Cardiac muscle cell (in vitro differentiated cells and primary cell): Measurements from ENCODE around the gene ADK. TPM values are rescaled to one million over a fixed set of nuclear protein-coding genes. Genes with fewer than 3 reads are reported as not detected.

Experiments
- DNase-seq, 2 donors: peaks; one replicate each; pipeline versions ENCODE4 v3.0.0 to v3.0.0-alpha.2; 2010 to 2017; ENCODE audit warnings: low read depth in 1 of 2, low spot score in 1 of 2
- H3K27ac ChIP-seq: fragments of 200-600 bp; sonication (generic); 2 replicates; pipeline ENCODE4 v1.5.1; 2016
- H3K27me3 ChIP-seq: fragments of 200-600 bp; sonication (generic); 2 replicates; pipeline ENCODE4 v1.6.0; 2016; ENCODE audit warnings: control low read depth
- H3K36me3 ChIP-seq: fragments of 200-600 bp; sonication (generic); 2 replicates; pipeline ENCODE4 v1.5.1; 2016; ENCODE audit warnings: control low read depth
- H3K4me1 ChIP-seq: fragments of 200-600 bp; sonication (generic); 2 replicates; pipeline ENCODE4 v1.8.1; 2017; ENCODE audit warnings: low read depth, mild to moderate bottlenecking, mixed run types
- H3K4me3 ChIP-seq: fragments of 200-600 bp; sonication (generic); 2 replicates; pipeline ENCODE4 v1.5.1; 2016; ENCODE audit warnings: mild to moderate bottlenecking
- H3K9me3 ChIP-seq: fragments of 200-600 bp; sonication (generic); 2 replicates; pipeline ENCODE4 v1.5.1; 2017; ENCODE audit warnings: low read depth, mild to moderate bottlenecking, control low read depth
- polyA plus RNA-seq: library from polyadenylated mRNA; unstranded; fragments of >200 nt; fragmentation: Nextera tagmentation; extraction: Ambion mirVana; gene quantifications from 2 replicates; pipeline ENCODE4 v1.2.1, GENCODE V29; 2016
- total RNA-seq: library from RNA; depleted of rRNA; stranded (reverse); fragments of >200 nt; gene quantifications from 2 replicates; pipeline ENCODE4 v1.2.3, GENCODE V29; 2016
- TF ChIP-seq, protein P1 (sequence below): IDR thresholded peaks from 2 replicates; pipeline ENCODE4 v1.5.1; 2012; ENCODE audit warnings: low read depth, mild to moderate bottlenecking, low read length

Gene ADK
- total and polyA plus RNA-seq, 2 experiments from 2014 or later, result 24.8 to 57.4 TPM

DNA sequence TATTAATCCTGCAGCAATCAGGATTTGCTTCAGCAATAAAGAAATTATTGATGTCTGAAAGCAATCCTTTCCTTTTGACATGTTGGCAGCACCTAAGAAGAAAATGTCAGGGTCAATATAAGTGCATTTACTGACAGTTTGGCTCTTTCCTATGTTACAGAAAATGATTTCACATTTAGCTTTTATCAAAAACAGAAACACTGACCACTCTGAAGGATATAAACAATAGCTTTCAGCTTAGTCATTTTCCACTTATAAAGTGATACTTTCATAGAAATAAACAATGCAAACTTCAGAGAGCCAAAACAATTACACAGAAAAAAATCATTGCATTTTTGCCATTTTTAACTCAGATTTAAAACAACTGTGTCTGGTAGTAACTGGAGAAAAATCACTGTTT is 349.8 kb downstream of the ADK start:
- Histone ChIP-seq H3K27ac (no peak overlapping the region), H3K36me3 (no peaks in the 10 kb centered on the region), H3K4me3 (no peak overlapping the region), H3K27me3 (no peaks in the 10 kb centered on the region), H3K4me1 (no peaks in the 10 kb centered on the region), H3K9me3 (no peaks in the 10 kb centered on the region)
- DNase-seq, result peak in 1 of 2 donors; percentile 21
- TF ChIP-seq, protein P1, sequence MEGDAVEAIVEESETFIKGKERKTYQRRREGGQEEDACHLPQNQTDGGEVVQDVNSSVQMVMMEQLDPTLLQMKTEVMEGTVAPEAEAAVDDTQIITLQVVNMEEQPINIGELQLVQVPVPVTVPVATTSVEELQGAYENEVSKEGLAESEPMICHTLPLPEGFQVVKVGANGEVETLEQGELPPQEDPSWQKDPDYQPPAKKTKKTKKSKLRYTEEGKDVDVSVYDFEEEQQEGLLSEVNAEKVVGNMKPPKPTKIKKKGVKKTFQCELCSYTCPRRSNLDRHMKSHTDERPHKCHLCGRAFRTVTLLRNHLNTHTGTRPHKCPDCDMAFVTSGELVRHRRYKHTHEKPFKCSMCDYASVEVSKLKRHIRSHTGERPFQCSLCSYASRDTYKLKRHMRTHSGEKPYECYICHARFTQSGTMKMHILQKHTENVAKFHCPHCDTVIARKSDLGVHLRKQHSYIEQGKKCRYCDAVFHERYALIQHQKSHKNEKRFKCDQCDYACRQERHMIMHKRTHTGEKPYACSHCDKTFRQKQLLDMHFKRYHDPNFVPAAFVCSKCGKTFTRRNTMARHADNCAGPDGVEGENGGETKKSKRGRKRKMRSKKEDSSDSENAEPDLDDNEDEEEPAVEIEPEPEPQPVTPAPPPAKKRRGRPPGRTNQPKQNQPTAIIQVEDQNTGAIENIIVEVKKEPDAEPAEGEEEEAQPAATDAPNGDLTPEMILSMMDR, result no peak

- H3K4me3 ChIP-seq, result no peak overlapping the region
- H3K36me3 ChIP-seq, result no peaks in the 10 kb centered on the region
- DNase-seq, result peak in 1 of 2 donors; percentile 68
- H3K4me1 ChIP-seq, result no peaks in the 10 kb centered on the region
- H3K27ac ChIP-seq, result no peak overlapping the region
- H3K27me3 ChIP-seq, result no peaks in the 10 kb centered on the region
- TF ChIP-seq, protein P1, result no peak
- no peaks in the 10 kb centered on the region for H3K9me3 ChIP-seq
Measured at GRCh38 chr10:74502963-74503608, 352.1 kb downstream of the ADK start.

DNA sequence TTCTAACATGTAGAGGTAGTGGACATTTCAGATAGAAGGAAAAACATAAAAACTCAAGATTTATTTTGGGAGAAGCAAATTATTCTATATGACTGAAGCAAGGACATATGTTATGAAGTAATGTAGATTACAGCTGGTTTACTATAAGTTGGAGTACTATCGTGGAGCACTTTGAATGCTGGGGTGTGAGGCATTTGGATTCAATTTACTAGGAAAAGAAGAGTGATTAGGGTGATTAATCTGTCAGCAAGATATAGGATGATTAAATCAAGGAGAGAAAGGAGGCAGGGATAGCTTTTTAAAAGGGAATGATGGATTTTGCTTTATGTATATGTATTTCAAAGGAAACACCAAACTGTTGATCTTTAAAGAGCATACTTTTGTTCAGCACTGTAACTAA is 356.9 kb downstream of the ADK start:
- Histone ChIP-seq H3K27me3 (no peaks in the 10 kb centered on the region), H3K4me3 (no peak overlapping the region), H3K9me3 (no peaks in the 10 kb centered on the region), H3K36me3 (no peaks in the 10 kb centered on the region), H3K27ac (no peak overlapping the region), H3K4me1 (no peaks in the 10 kb centered on the region)
- TF ChIP-seq, protein P1, result no peak
- no peak for DNase-seq

DNA sequence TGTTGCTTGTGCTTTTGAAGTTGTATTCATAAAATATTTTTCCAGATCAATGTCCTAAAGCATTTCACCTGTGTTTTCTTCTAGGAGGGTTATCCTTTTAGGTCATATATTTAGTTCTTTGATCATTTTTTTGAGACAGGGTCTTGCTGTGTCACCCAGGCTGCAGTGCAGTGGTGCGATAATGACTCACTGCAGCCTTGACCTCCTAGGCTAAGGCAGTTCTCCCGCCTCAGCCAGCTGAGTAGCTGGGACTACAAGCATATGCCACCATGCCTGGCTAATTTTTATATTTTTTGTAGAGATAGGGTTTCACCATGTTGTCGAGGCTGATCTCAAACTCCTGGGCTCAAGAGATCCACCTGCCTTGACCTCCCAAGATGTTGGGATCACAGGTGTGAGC is 359.6 kb downstream of the ADK start:
- Histone ChIP-seq H3K4me1 (no peaks in the 10 kb centered on the region), H3K36me3 (no peaks in the 10 kb centered on the region), H3K9me3 (no peaks in the 10 kb centered on the region), H3K4me3 (no peak overlapping the region), H3K27ac (no peak overlapping the region), H3K27me3 (no peaks in the 10 kb centered on the region)
- TF ChIP-seq, protein P1, result no peak
- DNase-seq, result no peak

DNA sequence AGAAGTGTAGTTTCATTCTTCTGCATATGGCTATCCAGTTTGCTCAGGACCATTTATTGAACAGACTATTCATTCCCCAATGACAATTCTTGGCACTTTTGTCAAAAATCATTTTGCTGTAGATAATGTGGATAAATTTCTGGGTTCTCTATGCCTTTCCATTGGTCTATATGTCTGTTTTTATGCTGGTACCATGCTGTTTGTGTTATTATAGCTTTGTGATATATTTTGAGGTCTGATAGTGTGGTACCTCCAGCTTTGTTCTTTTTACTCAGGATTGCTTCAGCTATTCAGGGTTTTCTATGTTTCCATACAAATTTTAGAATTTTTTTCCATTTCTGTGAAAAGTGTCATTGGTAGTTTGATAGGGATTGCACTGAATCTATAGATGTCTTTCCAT is 360.0 kb downstream of the ADK start:
- no peak overlapping the region for H3K4me3 ChIP-seq
- H3K27me3 ChIP-seq, result no peaks in the 10 kb centered on the region
- TF ChIP-seq, protein P1, result no peak
- H3K36me3 ChIP-seq, result no peaks in the 10 kb centered on the region
- H3K4me1 ChIP-seq, result no peaks in the 10 kb centered on the region
- no peaks in the 10 kb centered on the region for H3K9me3 ChIP-seq
- DNase-seq, result no peak
- H3K27ac ChIP-seq, result no peak overlapping the region
